ENCODE measurements around the gene IPO4.

Gene IPO4

DNA sequence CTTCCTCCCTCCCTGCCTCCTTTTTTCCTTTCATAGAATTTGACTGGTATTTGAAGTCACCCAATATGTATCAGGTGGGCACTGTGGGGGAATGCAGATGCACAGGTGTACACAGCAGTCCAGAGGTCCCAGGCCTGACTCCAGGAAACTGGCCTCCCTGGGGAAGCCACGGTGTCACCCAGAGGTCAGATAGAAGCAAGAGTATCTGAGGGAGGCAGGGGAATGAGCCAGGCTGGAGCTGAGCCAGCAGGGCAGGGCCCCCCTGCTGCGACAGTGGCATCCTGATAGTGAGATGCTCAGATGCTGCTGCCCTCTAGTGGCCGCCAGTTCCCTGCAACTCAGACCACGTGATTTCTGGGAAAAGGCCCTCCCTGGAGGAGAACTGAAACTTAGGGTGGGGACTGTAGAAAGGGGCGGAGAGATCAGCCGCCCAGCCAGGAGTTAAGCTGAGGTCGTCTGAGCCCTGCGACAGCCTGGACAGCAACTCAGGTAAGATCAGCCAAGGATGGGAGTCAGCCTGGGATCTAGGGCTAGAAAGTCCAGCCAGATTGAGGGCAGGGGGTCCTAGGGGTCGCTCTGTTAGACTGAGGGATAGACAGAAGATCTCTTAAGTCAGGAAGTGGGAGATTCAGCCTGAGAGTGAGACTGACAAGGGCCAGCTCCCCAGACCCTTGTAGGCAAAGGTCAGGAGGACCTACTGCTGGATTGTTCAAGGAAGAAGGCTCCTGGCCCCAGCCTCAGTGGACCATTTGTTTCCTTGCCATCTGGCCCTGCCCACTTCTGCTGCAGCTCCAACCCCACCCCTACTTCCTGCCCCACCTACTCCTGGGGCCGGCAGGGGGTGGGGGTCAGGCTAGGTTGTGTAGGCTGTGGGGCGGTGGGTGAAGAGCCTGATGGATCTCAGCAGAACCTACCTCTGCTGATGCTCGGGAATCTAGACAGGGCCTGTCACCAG, 27.5 kb downstream of the IPO4 start, which contains the start of gene IRF9:
IRF9 (plus strand) TSS at position 416 of the 955 bp plus-strand sequence. CDS start 880 bp downstream, outside the sequence.
- Histone ChIP-seq H3K27me3 (replicated peaks) (no peaks in the 10 kb centered on the region), H3K4me3 (ENCODE audit: low read depth, low read length) (peak within 1 kb of the TSS; percentile 79), H3K36me3 (replicated peaks) (peaks cover 70% of the 10 kb centered on the region), H3K27ac (peak within 1 kb of the TSS; percentile 88)
- peak; percentile 94 for DNase-seq
- in situ Hi-C loops (cut with HindIII; ENCODE audit: low pct_ligation_motif_present, low sequenced_read_pairs): no loop called here
- TF ChIP-seq, protein P1, sequence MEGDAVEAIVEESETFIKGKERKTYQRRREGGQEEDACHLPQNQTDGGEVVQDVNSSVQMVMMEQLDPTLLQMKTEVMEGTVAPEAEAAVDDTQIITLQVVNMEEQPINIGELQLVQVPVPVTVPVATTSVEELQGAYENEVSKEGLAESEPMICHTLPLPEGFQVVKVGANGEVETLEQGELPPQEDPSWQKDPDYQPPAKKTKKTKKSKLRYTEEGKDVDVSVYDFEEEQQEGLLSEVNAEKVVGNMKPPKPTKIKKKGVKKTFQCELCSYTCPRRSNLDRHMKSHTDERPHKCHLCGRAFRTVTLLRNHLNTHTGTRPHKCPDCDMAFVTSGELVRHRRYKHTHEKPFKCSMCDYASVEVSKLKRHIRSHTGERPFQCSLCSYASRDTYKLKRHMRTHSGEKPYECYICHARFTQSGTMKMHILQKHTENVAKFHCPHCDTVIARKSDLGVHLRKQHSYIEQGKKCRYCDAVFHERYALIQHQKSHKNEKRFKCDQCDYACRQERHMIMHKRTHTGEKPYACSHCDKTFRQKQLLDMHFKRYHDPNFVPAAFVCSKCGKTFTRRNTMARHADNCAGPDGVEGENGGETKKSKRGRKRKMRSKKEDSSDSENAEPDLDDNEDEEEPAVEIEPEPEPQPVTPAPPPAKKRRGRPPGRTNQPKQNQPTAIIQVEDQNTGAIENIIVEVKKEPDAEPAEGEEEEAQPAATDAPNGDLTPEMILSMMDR (IDR thresholded peaks at IDR 0.05; ENCODE audit: low read depth, low read length, missing control alignments): peak; percentile 94

DNA sequence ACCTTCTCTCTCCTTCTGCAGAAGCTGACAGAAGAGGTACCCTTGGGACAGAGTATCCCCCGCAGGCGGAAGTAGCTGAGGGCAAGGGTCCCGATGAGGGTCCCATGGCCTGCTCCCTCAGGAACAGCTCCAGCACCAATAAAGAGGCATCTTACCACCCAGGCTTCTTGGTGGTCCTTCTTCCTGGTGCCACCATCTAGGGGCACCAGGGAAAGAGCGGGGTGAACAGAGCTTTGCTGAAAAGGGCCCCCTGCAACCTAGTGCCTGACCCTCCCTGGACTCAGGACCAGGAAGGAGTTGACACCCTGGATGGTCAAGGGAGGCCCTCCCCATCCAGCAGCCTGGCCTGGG, 28.1 kb downstream of the IPO4 start:
- H3K27me3 ChIP-seq (replicated peaks): no peaks in the 10 kb centered on the region
- TF ChIP-seq, protein P1 (IDR thresholded peaks at IDR 0.05; ENCODE audit: low read depth, low read length, missing control alignments): no peak
- no peak overlapping the region for H3K27ac ChIP-seq
- DNase-seq: no peak
- in situ Hi-C loops (cut with HindIII; ENCODE audit: low pct_ligation_motif_present, low sequenced_read_pairs): no loop called here
- H3K36me3 ChIP-seq (replicated peaks): peaks cover 70% of the 10 kb centered on the region
- no peak overlapping the region for H3K4me3 ChIP-seq (ENCODE audit: low read depth, low read length)

DNA sequence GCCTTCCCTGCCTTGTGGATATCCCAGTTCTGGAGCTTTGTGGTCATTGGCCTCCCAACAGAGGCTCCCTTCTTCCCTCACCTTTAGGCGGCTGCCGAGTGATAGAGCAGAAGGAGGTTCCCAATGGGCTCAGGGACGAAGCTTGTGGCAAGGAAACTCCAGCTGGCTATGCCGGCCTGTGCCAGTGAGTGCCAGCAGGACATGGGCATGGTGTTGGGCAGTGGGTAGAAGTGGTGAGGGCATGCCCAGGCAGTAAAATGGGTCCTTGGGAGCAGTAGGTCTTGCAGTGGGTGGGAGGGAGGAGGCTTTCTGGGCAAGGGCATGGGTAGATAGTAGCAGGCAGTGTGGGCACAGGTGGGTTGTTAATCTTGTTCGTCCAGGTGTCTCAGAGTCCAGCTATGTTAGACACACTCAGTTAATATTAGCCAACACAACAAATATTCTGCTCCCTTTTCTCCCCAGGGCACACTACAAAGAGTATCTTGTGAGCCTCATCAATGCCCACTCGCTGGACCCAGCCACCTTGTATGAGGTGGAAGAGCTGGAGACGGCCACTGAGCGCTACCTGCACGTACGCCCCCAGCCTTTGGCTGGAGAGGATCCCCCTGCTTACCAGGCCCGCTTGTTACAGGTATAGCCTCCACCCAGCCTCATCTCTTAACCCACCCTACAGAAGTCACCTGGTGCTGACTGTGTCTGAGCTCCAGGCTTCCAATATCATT, 28.7 kb downstream of the IPO4 start:
- no peak for DNase-seq
- TF ChIP-seq, protein P1 (IDR thresholded peaks at IDR 0.05; ENCODE audit: low read depth, low read length, missing control alignments): no peak
- H3K4me3 ChIP-seq (ENCODE audit: low read depth, low read length): no peak overlapping the region
- H3K36me3 ChIP-seq (replicated peaks): peaks cover 70% of the 10 kb centered on the region
- in situ Hi-C loops (cut with HindIII; ENCODE audit: low pct_ligation_motif_present, low sequenced_read_pairs): no loop called here
- no peaks in the 10 kb centered on the region for H3K27me3 ChIP-seq (replicated peaks)
- H3K27ac ChIP-seq: no peak overlapping the region

DNA sequence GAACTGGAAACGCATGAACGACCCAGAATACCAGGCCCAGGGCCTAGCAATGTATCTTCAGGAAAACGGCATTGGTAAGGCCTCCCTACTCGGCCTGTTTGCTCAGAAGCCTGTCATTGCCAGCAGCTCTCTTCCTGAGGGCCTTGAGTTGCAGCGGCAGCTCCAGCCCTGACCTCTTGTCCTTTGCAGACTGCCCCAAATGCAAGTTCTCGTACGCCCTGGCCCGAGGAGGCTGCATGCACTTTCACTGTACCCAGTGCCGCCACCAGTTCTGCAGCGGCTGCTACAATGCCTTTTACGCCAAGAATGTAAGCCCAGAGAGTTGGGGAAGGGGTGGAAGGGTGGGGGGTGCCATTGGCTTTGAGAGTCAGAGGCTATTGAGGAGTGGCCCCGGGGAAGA, 31.3 kb downstream of the IPO4 start:
- peaks cover 58% of the 10 kb centered on the region for H3K36me3 ChIP-seq (replicated peaks)
- DNase-seq: no peak
- TF ChIP-seq, protein P1 (IDR thresholded peaks at IDR 0.05; ENCODE audit: low read depth, low read length, missing control alignments): no peak
- no peak overlapping the region for H3K27ac ChIP-seq
- no peak overlapping the region for H3K4me3 ChIP-seq (ENCODE audit: low read depth, low read length)
- H3K27me3 ChIP-seq (replicated peaks): no peaks in the 10 kb centered on the region
- in situ Hi-C loops (cut with HindIII; ENCODE audit: low pct_ligation_motif_present, low sequenced_read_pairs): no loop called here

DNA sequence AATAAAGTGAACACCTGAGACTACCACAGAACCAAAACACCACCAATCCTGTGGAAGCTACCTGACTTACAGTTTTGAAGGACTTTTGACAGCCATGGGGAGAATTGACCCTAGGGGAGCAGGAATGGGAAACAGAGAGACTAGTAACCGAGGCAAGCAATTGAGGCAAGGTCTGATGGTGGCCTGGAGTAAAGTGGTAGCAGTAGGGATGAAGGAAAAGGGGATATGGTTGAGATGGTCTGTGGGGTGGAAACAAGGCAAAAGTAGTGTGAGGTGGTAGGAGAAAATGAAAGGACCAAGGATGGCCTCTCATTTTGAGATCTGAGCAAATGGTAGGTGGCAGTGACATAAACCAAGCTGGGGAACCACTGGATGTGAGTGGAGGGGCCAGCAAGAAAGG, 31.8 kb downstream of the IPO4 start:
- in situ Hi-C loops (cut with HindIII; ENCODE audit: low pct_ligation_motif_present, low sequenced_read_pairs): no loop called here
- TF ChIP-seq, protein P1 (IDR thresholded peaks at IDR 0.05; ENCODE audit: low read depth, low read length, missing control alignments): no peak
- H3K4me3 ChIP-seq (ENCODE audit: low read depth, low read length): no peak overlapping the region
- DNase-seq: no peak
- H3K36me3 ChIP-seq (replicated peaks): peaks cover 62% of the 10 kb centered on the region
- no peaks in the 10 kb centered on the region for H3K27me3 ChIP-seq (replicated peaks)
- no peak overlapping the region for H3K27ac ChIP-seq
